Rectal smooth muscle tissue (tissue), 1 donor: ENCODE measurements around the gene XPO4.

Experiments used
- H3K27ac ChIP-seq: one replicate; pipeline ENCODE4 v1.7.0; 2013; ENCODE audit warnings: low read depth, low read length, inconsistent platforms
- H3K27me3 ChIP-seq: one replicate; pipeline ENCODE4 v1.7.0; 2013; ENCODE audit warnings: low read length; ENCODE audit not compliant: control insufficient read depth, insufficient read depth
- H3K36me3 ChIP-seq: one replicate; pipeline ENCODE4 v1.7.0; 2013; ENCODE audit warnings: low read length; ENCODE audit not compliant: control insufficient read depth, insufficient read depth
- H3K4me1 ChIP-seq: one replicate; pipeline ENCODE4 v1.7.0; 2013; ENCODE audit warnings: low read length; ENCODE audit not compliant: control insufficient read depth, insufficient read depth
- H3K4me3 ChIP-seq: one replicate; pipeline ENCODE4 v1.7.0; 2013; ENCODE audit warnings: low read length
- H3K9ac ChIP-seq: one replicate; pipeline ENCODE4 v1.7.0; 2013; ENCODE audit warnings: low read length

XPO4 gene

GRCh38 chr13:20822406-20822805 lies 80.1 kb downstream of the XPO4 start:
- peaks cover 6% of the 10 kb centered on the region for H3K4me1 ChIP-seq
- no peak overlapping the region for H3K9ac ChIP-seq
- H3K36me3 ChIP-seq = no peaks in the 10 kb centered on the region
- H3K4me3 ChIP-seq = no peak overlapping the region
- H3K27ac ChIP-seq = no peak overlapping the region
- no peaks in the 10 kb centered on the region for H3K27me3 ChIP-seq

- H3K4me1 ChIP-seq = no peaks in the 10 kb centered on the region
- H3K4me3 ChIP-seq = no peak overlapping the region
- no peaks in the 10 kb centered on the region for H3K36me3 ChIP-seq
- H3K27ac ChIP-seq = no peak overlapping the region
- H3K9ac ChIP-seq = no peak overlapping the region
- no peaks in the 10 kb centered on the region for H3K27me3 ChIP-seq
Measured at GRCh38 chr13:20819715-20820114, 82.8 kb downstream of the XPO4 start.

GRCh38 chr13:20815464-20815863 lies 87.1 kb downstream of the XPO4 start:
- no peak overlapping the region for H3K27ac ChIP-seq

GRCh38 chr13:20814224-20814910 lies 88.2 kb downstream of the XPO4 start:
- H3K9ac ChIP-seq = no peak overlapping the region
- H3K27ac ChIP-seq = peak overlapping the region; percentile 64
- no peak overlapping the region for H3K4me3 ChIP-seq
- no peaks in the 10 kb centered on the region for H3K27me3 ChIP-seq
- H3K36me3 ChIP-seq = no peaks in the 10 kb centered on the region
- peaks cover 8% of the 10 kb centered on the region for H3K4me1 ChIP-seq

More at GRCh38 chr13:20815464-20815863, 87.1 kb downstream of the XPO4 start:
- Histone ChIP-seq H3K36me3 (no peaks in the 10 kb centered on the region), H3K4me3 (no peak overlapping the region), H3K9ac (no peak overlapping the region), H3K27me3 (no peaks in the 10 kb centered on the region), H3K4me1 (peaks cover 8% of the 10 kb centered on the region)

GRCh38 chr13:20812890-20813289 lies 89.7 kb downstream of the XPO4 start:
- Histone ChIP-seq H3K9ac (no peak overlapping the region), H3K4me3 (no peak overlapping the region), H3K27me3 (no peaks in the 10 kb centered on the region), H3K4me1 (peaks cover 8% of the 10 kb centered on the region), H3K36me3 (no peaks in the 10 kb centered on the region), H3K27ac (no peak overlapping the region)

GRCh38 chr13:20810808-20811207 lies 91.7 kb downstream of the XPO4 start:
- Histone ChIP-seq H3K4me3 (no peak overlapping the region), H3K27me3 (no peaks in the 10 kb centered on the region), H3K4me1 (peaks cover 8% of the 10 kb centered on the region), H3K27ac (no peak overlapping the region), H3K9ac (no peak overlapping the region), H3K36me3 (no peaks in the 10 kb centered on the region)

GRCh38 chr13:20808874-20809273 lies 93.7 kb downstream of the XPO4 start:
- Histone ChIP-seq H3K4me1 (peaks cover 8% of the 10 kb centered on the region), H3K36me3 (peaks cover 4% of the 10 kb centered on the region), H3K4me3 (no peak overlapping the region), H3K27ac (no peak overlapping the region), H3K27me3 (no peaks in the 10 kb centered on the region), H3K9ac (no peak overlapping the region)

GRCh38 chr13:20803180-20803965 lies 99.2 kb downstream of the XPO4 start:
- Histone ChIP-seq H3K27ac (no peak overlapping the region), H3K27me3 (no peaks in the 10 kb centered on the region), H3K4me3 (no peak overlapping the region), H3K9ac (no peak overlapping the region), H3K36me3 (peaks cover 7% of the 10 kb centered on the region), H3K4me1 (no peaks in the 10 kb centered on the region)

GRCh38 chr13:20801707-20802106 lies 100.8 kb downstream of the XPO4 start:
- Histone ChIP-seq H3K9ac (no peak overlapping the region), H3K4me1 (no peaks in the 10 kb centered on the region), H3K36me3 (peaks cover 10% of the 10 kb centered on the region), H3K4me3 (no peak overlapping the region), H3K27me3 (no peaks in the 10 kb centered on the region), H3K27ac (no peak overlapping the region)

GRCh38 chr13:20799726-20800416 lies 102.7 kb downstream of the XPO4 start:
- Histone ChIP-seq H3K27me3 (no peaks in the 10 kb centered on the region), H3K36me3 (peaks cover 10% of the 10 kb centered on the region), H3K4me1 (no peaks in the 10 kb centered on the region), H3K27ac (no peak overlapping the region), H3K9ac (no peak overlapping the region), H3K4me3 (no peak overlapping the region)

GRCh38 chr13:20798027-20798426 lies 104.5 kb downstream of the XPO4 start:
- H3K4me3 ChIP-seq = no peak overlapping the region
- H3K27me3 ChIP-seq = no peaks in the 10 kb centered on the region
- no peak overlapping the region for H3K9ac ChIP-seq
- peaks cover 10% of the 10 kb centered on the region for H3K36me3 ChIP-seq
- H3K27ac ChIP-seq = no peak overlapping the region
- H3K4me1 ChIP-seq = no peaks in the 10 kb centered on the region

GRCh38 chr13:20796791-20797508 lies 105.6 kb downstream of the XPO4 start:
- H3K4me3 ChIP-seq = no peak overlapping the region
- no peaks in the 10 kb centered on the region for H3K27me3 ChIP-seq
- H3K27ac ChIP-seq = no peak overlapping the region
- no peaks in the 10 kb centered on the region for H3K4me1 ChIP-seq
- peaks cover 10% of the 10 kb centered on the region for H3K36me3 ChIP-seq
- H3K9ac ChIP-seq = no peak overlapping the region
